OCI-LY3 (cell line): ENCODE measurements around the gene ATP13A2.

Source experiments
- EZH2phosphoT487 ChIP-seq: fragments of 200-600 bp; shearing (Covaris generic); IDR thresholded peaks from 2 replicates; pipeline ENCODE4 v1.6.1; 2018; ENCODE audit warnings: antibody characterized with exemption, mixed run types, low read depth
- TF ChIP-seq, protein P1 (sequence below): fragments of 200-600, 300-600 bp; sonication (generic); IDR thresholded peaks from 2 replicates; pipeline ENCODE4 v1.5.1; 2014; ENCODE audit warnings: antibody characterized with exemption, low read length, low read depth

DNA sequence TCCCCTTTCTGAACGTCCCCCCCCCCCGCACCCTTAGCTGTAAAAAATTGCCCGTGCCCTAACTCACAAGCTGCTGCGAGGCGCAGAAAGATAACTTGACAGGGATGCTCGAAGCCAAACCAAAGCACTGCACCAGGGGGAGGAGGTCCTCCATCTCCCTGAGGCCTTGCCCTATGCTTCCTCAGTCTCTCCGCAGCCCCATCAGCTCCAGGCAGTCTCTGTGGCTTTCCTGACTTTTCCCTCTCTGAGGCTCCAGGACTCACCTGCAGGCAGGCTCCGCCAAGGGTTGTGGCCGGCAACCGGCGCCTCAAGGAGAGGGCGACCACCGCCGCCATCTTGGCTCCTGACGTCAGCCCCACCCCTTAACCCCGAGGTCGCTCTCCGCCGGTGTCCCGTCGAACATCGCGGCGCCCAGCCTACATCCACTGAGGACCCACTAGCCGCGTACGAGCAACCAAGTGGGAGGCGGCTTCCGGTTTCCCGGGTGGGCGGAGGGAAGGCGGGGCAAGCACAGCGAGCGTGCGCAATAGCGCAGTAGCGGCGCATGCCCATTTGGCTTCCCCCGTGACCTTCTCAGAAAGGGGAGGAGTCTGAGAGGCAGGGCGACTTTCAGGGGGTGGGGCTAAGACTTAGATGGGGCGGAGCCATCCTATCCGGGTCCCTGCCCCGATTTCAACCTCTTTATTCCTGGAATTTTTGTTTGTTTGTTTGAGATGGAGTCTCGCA lies 42.1 kb upstream of the ATP13A2 start, which contains the start of gene SDHB:
- TF ChIP-seq, protein P1, sequence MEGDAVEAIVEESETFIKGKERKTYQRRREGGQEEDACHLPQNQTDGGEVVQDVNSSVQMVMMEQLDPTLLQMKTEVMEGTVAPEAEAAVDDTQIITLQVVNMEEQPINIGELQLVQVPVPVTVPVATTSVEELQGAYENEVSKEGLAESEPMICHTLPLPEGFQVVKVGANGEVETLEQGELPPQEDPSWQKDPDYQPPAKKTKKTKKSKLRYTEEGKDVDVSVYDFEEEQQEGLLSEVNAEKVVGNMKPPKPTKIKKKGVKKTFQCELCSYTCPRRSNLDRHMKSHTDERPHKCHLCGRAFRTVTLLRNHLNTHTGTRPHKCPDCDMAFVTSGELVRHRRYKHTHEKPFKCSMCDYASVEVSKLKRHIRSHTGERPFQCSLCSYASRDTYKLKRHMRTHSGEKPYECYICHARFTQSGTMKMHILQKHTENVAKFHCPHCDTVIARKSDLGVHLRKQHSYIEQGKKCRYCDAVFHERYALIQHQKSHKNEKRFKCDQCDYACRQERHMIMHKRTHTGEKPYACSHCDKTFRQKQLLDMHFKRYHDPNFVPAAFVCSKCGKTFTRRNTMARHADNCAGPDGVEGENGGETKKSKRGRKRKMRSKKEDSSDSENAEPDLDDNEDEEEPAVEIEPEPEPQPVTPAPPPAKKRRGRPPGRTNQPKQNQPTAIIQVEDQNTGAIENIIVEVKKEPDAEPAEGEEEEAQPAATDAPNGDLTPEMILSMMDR: no peak
- no peak for TF ChIP-seq EZH2phosphoT487
